Lower leg skin (tissue), 4 donors: ENCODE data around the gene ID2. TPM values are rescaled to one million over a fixed set of nuclear protein-coding genes. Genes with fewer than 3 reads are reported as not detected.

Experiments used
- DNase-seq, 2 donors: peaks; one replicate each; pipeline ENCODE4 v3.0.0-alpha.2; 2019; ENCODE audit warnings: low spot score in 2 of 2
- H3K4me3 ChIP-seq: fragments of 200-600 bp; sonication (generic); 2 replicates; pipeline ENCODE4 v1.5.1; 2017; ENCODE audit warnings: mild to moderate bottlenecking, low read depth; ENCODE audit not compliant: poor library complexity, severe bottlenecking
- CTCF ChIP-seq, 3 donors: fragments of 450-650 bp; IDR thresholded peaks; one replicate each; pipeline ENCODE4 v1.5.1; 2016; ENCODE audit warnings: antibody characterized with exemption in 3 of 3, mild to moderate bottlenecking in 3 of 3, moderate library complexity in 2 of 3
- POLR2A ChIP-seq, 2 donors: fragments of 450-650 bp; IDR thresholded peaks; one replicate each; pipeline ENCODE4 v1.6.1; 2016 to 2017; ENCODE audit warnings: antibody characterized with exemption in 2 of 2, mild to moderate bottlenecking in 1 of 2, moderate library complexity in 1 of 2
- WGBS, 2 donors: methylation state at CpG; one replicate each; pipeline ENCODE4 v1.1.5; 2018; 5-methylcytosine and 5-hydroxymethylcytosine counted together
- intact Hi-C: fragments of 100-400 bp; cut with DNase I; formaldehyde crosslinking; loops from one replicate; pipeline ENCODE4 v1.15.0; 2023; ENCODE audit warnings: low total_unique reads
- total RNA-seq, 4 donors: library from RNA; depleted of rRNA; stranded (reverse); fragments of >200 nt; gene quantifications; one replicate each; pipeline ENCODE4 v1.1.0, GENCODE V29; 2016

The ID2 gene
- total RNA-seq, 4 donors from 2014 or later = 120 to 271 (median 209) TPM

- TF ChIP-seq POLR2A (IDR thresholded peaks at IDR 0.05) (no peak), CTCF (IDR thresholded peaks at IDR 0.05) (no peak)
- H3K4me3 ChIP-seq = no peak overlapping the region
- 67 to 84% methylated on average over 7 of the region's 7 CpGs for WGBS, 2 donors
- intact Hi-C loops = no loop called here
- peak; percentile 49 to 89 for DNase-seq
Observed at GRCh38 chr2:8661736-8662135, 20.1 kb upstream of the ID2 start.

GRCh38 chr2:8662239-8662879 is 19.5 kb upstream of the ID2 start:
- WGBS, 2 donors = 59 to 66% methylated on average over 10 of the region's 10 CpGs
- DNase-seq = peak in 1 of 2 donors; percentile 73

GRCh38 chr2:8663997-8664396 is 17.9 kb upstream of the ID2 start:
- peak in 1 of 2 donors; percentile 76 for DNase-seq
- WGBS, 2 donors = 73 to 74% methylated on average over 13 of the region's 13 CpGs
- H3K4me3 ChIP-seq = no peak overlapping the region
- intact Hi-C loops = no loop called here
- TF ChIP-seq CTCF (IDR thresholded peaks at IDR 0.05) (no peak), POLR2A (IDR thresholded peaks at IDR 0.05) (no peak)

More at GRCh38 chr2:8662239-8662879, 19.5 kb upstream of the ID2 start:
- no peak for TF ChIP-seq POLR2A (IDR thresholded peaks at IDR 0.05)
- TF ChIP-seq CTCF (IDR thresholded peaks at IDR 0.05) = no peak
- intact Hi-C loops = no loop called here
- H3K4me3 ChIP-seq = no peak overlapping the region

- no peak for TF ChIP-seq POLR2A (IDR thresholded peaks at IDR 0.05)
- TF ChIP-seq CTCF (IDR thresholded peaks at IDR 0.05) = no peak
- 93 to 95% methylated on average over 5 of the region's 5 CpGs for WGBS, 2 donors
- DNase-seq = peak in 1 of 2 donors; percentile 61
- H3K4me3 ChIP-seq = no peak overlapping the region
- intact Hi-C loops = no loop called here
Observed at GRCh38 chr2:8666581-8666980, 15.3 kb upstream of the ID2 start.

- DNase-seq = no peak
- no peak for TF ChIP-seq CTCF (IDR thresholded peaks at IDR 0.05)
- no peak for TF ChIP-seq POLR2A (IDR thresholded peaks at IDR 0.05)
- H3K4me3 ChIP-seq = no peak overlapping the region
- intact Hi-C loops = no loop called here
- WGBS, 2 donors = 81 to 84% methylated on average over 6 of the region's 6 CpGs
Observed at GRCh38 chr2:8667896-8668512, 13.9 kb upstream of the ID2 start.
